H1 (cell line): Measurements from ENCODE around the gene CNGA2. TPM values are rescaled to one million over a fixed set of nuclear protein-coding genes. Genes with fewer than 3 reads are reported as not detected.

Experiments used
- KDM1A ChIP-seq: fragments of 200-600, 300-600 bp; sonication (generic); IDR thresholded peaks from 2 replicates; pipeline ENCODE4 v1.7.1; 2016; ENCODE audit warnings: mild to moderate bottlenecking, low read length, borderline replicate concordance
- RFX5 ChIP-seq: IDR thresholded peaks from 2 replicates; pipeline ENCODE4 v1.6.1; 2011; ENCODE audit warnings: low read depth, low read length, improper control_type of control experiment, borderline replicate concordance
- SRF ChIP-seq: IDR thresholded peaks from 2 replicates; pipeline ENCODE4 v1.6.1; 2011; ENCODE audit warnings: mild to moderate bottlenecking, low read depth, low read length, moderate library complexity
- polyA plus RNA-seq, 7 experiments: library from polyadenylated mRNA; depleted of rRNA in 3 of 7; stranded (reverse) in 5 of 7; unstranded in 2 of 7; fragments of >200 nt in 5 of 7; fragments of 200-250 nt in 2 of 7; gene quantifications; 1 replicate in 5 of 7; 2 replicates in 1 of 7; 4 replicates in 1 of 7; pipeline versions ENCODE4 v1.2.1 to v1.2.3, GENCODE V29; 2011 to 2013; ENCODE audit warnings: missing spikeins in 2 of 7, mixed read lengths in 2 of 7
- total RNA-seq: library from RNA; stranded (reverse); fragmentation: NEBNext Ultra II Directional; extraction: Animal tissue kit (Norgen Biotek cat#: 25700); gene quantifications from 2 replicates; pipeline ENCODE4 v1.2.1, GENCODE V29; 2021
- TF ChIP-seq, protein P1 (sequence below): IDR thresholded peaks from 2 replicates; pipeline ENCODE4 v1.6.1; 2012; ENCODE audit warnings: low read length, inconsistent platforms

CNGA2 gene
- total and polyA plus RNA-seq, 2 of the 8 experiments (the other 6 are each of a cell fraction or from before 2014, with no cell fraction given): not detected

DNA sequence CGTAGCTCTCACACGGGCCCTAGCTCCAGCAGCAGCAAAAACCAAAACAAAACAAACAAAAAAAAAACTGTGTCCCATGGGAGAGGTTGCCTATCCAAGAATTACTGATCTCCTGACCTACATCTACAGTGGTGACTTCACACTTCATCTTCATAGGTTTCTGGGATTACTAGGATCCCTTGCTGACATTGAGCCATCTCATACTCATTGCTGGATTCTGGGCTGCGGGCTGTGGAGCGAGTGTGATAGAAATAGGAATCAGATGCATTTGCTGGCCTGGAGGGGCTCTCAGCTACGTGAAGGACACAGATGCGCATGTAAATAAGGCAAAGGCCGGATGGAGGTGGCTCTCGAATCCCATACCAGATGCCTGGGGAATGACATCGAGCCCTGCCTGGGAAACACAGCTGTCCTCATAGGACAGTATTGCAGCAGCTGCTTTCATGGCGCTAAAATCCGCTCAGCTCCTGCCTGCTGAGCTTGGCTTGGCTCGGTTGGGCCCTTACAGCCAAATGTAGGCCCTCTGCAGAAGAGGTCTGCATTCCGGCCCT is 41.7 kb downstream of the CNGA2 start (continued):
- TF ChIP-seq KDM1A: no peak
- no peak for TF ChIP-seq RFX5
- TF ChIP-seq, protein P1, sequence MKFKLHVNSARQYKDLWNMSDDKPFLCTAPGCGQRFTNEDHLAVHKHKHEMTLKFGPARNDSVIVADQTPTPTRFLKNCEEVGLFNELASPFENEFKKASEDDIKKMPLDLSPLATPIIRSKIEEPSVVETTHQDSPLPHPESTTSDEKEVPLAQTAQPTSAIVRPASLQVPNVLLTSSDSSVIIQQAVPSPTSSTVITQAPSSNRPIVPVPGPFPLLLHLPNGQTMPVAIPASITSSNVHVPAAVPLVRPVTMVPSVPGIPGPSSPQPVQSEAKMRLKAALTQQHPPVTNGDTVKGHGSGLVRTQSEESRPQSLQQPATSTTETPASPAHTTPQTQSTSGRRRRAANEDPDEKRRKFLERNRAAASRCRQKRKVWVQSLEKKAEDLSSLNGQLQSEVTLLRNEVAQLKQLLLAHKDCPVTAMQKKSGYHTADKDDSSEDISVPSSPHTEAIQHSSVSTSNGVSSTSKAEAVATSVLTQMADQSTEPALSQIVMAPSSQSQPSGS: no peak
- TF ChIP-seq SRF: no peak
- TF ChIP-seq, all 59 proteins: peak for 0
